HEK293T (cell line): ENCODE measurements around the gene ZNF236.
"Not testable (repeated sequence)": the region's sequence is repeated elsewhere in the genome, so short reads cannot be mapped to it uniquely, and the experiment has no call there.

ENCODE experiments used
- CTCF ChIA-PET: fragments of 350-600 bp; formaldehyde crosslinking; extraction: SDS; loops from one replicate; lab custom pipeline; 2021; ENCODE audit warnings: antibody characterized with exemption, inconsistent platforms; lab: Yijun Ruan, JAX
- POLR2A ChIA-PET: fragments of 350-600 bp; formaldehyde crosslinking; extraction: SDS; loops from one replicate; lab custom pipeline; 2020; ENCODE audit warnings: antibody characterized with exemption, inconsistent platforms; lab: Yijun Ruan, JAX
- DNase-seq: peaks from one replicate; pipeline ENCODE4 v3.0.0; 2012; ENCODE audit warnings: mixed read lengths; ENCODE audit errors: extremely low spot score
- ARNT ChIP-seq: fragments of 450-650 bp; IDR thresholded peaks from 2 replicates; pipeline ENCODE4 v1.6.1; 2017; ENCODE audit warnings: mild to moderate bottlenecking
- BHLHE40 ChIP-seq: fragments of 450-650 bp; IDR thresholded peaks from 2 replicates; pipeline ENCODE4 v1.6.1; 2016; ENCODE audit warnings: mild to moderate bottlenecking, moderate library complexity, borderline replicate concordance
- CTBP1 ChIP-seq: fragments of 450-650 bp; IDR thresholded peaks from 2 replicates; pipeline ENCODE4 v1.6.1; 2016; ENCODE audit warnings: borderline replicate concordance
- ELF4 ChIP-seq: fragments of 450-650 bp; IDR thresholded peaks from 2 replicates; pipeline ENCODE4 v1.6.1; 2017; ENCODE audit warnings: antibody characterized with exemption
- FOXA1 ChIP-seq: fragments of 450-650 bp; IDR thresholded peaks from 2 replicates; pipeline ENCODE4 v1.6.1; 2016; ENCODE audit warnings: mild to moderate bottlenecking
- FOXK2 ChIP-seq: fragments of 450-650 bp; IDR thresholded peaks from 2 replicates; pipeline ENCODE4 v1.6.1; 2016; ENCODE audit warnings: mild to moderate bottlenecking
- FOXM1 ChIP-seq: fragments of 450-650 bp; IDR thresholded peaks from 2 replicates; pipeline ENCODE4 v1.6.1; 2017; ENCODE audit warnings: mild to moderate bottlenecking, borderline replicate concordance
- HDGF ChIP-seq: fragments of 450-650 bp; IDR thresholded peaks from 2 replicates; pipeline ENCODE4 v1.6.1; 2017; ENCODE audit warnings: antibody characterized with exemption, borderline replicate concordance
- L3MBTL2 ChIP-seq: fragments of 450-650 bp; conservative IDR thresholded peaks from 2 replicates; pipeline ENCODE4 v1.6.1; 2016; ENCODE audit warnings: mild to moderate bottlenecking
- LEF1 ChIP-seq: fragments of 450-650 bp; IDR thresholded peaks from 2 replicates; pipeline ENCODE4 v1.6.1; 2017; ENCODE audit warnings: mild to moderate bottlenecking, borderline replicate concordance
- NFRKB ChIP-seq: fragments of 450-650 bp; IDR thresholded peaks from 2 replicates; pipeline ENCODE4 v1.6.1; 2016; ENCODE audit warnings: mild to moderate bottlenecking, moderate library complexity
- SP1 ChIP-seq: fragments of 450-650 bp; IDR thresholded peaks from 2 replicates; pipeline ENCODE4 v1.6.1; 2017
- SUZ12 ChIP-seq: fragments of 450-650 bp; IDR thresholded peaks from 2 replicates; pipeline ENCODE4 v1.6.1; 2016; ENCODE audit warnings: mild to moderate bottlenecking
- TARDBP ChIP-seq: fragments of 450-650 bp; IDR thresholded peaks from 2 replicates; pipeline ENCODE4 v1.6.1; 2016
- ZNF384 ChIP-seq: fragments of 450-650 bp; IDR thresholded peaks from 2 replicates; pipeline ENCODE4 v1.6.1; 2016
- TF ChIP-seq, protein P1 (sequence below): fragments of 450-650 bp; IDR thresholded peaks from 2 replicates; pipeline ENCODE4 v1.6.1; 2016

The ZNF236 gene

GRCh38 chr18:76986406-76986805 is 164.0 kb downstream of the ZNF236 start:
- DNase-seq, result no peak
- CTCF ChIA-PET, result interaction anchor here (0.6 kb wide), 1 partner anchor 183 kb away, joined by 4 read pairs; no protein-coding TSS in a partner anchor
- no peak for TF ChIP-seq FOXA1
- no peak for TF ChIP-seq HDGF
- TF ChIP-seq SUZ12, result no peak
- TF ChIP-seq CTBP1, result no peak
- TF ChIP-seq SP1, result no peak
- TF ChIP-seq LEF1, result no peak
- TF ChIP-seq FOXK2, result no peak
- TF ChIP-seq FOXM1, result no peak
- TF ChIP-seq L3MBTL2, result no peak
- no peak for TF ChIP-seq BHLHE40
- TF ChIP-seq ARNT, result no peak
- no peak for TF ChIP-seq TARDBP
- TF ChIP-seq, protein P1, sequence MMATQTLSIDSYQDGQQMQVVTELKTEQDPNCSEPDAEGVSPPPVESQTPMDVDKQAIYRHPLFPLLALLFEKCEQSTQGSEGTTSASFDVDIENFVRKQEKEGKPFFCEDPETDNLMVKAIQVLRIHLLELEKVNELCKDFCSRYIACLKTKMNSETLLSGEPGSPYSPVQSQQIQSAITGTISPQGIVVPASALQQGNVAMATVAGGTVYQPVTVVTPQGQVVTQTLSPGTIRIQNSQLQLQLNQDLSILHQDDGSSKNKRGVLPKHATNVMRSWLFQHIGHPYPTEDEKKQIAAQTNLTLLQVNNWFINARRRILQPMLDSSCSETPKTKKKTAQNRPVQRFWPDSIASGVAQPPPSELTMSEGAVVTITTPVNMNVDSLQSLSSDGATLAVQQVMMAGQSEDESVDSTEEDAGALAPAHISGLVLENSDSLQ, result no peak
- TF ChIP-seq NFRKB, result no peak
- no peak for TF ChIP-seq ELF4
- TF ChIP-seq ZNF384, result no peak
- POLR2A ChIA-PET, result no interaction called here

- DNase-seq, result no peak
- POLR2A ChIA-PET, result no interaction called here
- TF ChIP-seq ELF4, result no peak
- TF ChIP-seq L3MBTL2, result no peak
- TF ChIP-seq, protein P1, result no peak
- TF ChIP-seq TARDBP, result no peak
- TF ChIP-seq FOXM1, result no peak
- TF ChIP-seq NFRKB, result no peak
- TF ChIP-seq HDGF, result no peak
- TF ChIP-seq LEF1, result no peak
- TF ChIP-seq FOXA1, result no peak
- no peak for TF ChIP-seq ZNF384
- TF ChIP-seq SUZ12, result no peak
- no peak for TF ChIP-seq BHLHE40
- TF ChIP-seq CTBP1, result no peak
- TF ChIP-seq SP1, result no peak
- CTCF ChIA-PET, result no interaction called here
These were observed 165.9 kb downstream of the ZNF236 start for GRCh38 chr18:76988031-76988826.

GRCh38 chr18:76988827-76989646 is 166.7 kb downstream of the ZNF236 start:
- POLR2A ChIA-PET, result no interaction called here
- DNase-seq, result no peak
- TF ChIP-seq ELF4 (no peak), L3MBTL2 (no peak), BHLHE40 (no peak), SUZ12 (no peak), ZNF384 (no peak), FOXK2 (no peak), LEF1 (no peak), HDGF (no peak)
- CTCF ChIA-PET, result no interaction called here

- ChIA-PET POLR2A (no interaction called here), CTCF (no interaction called here)
- no peak for DNase-seq
- TF ChIP-seq HDGF (no peak), ZNF384 (no peak), L3MBTL2 (no peak), LEF1 (no peak), SUZ12 (no peak), NFRKB (no peak)
- TF ChIP-seq, protein P1, result no peak
These were observed 167.4 kb downstream of the ZNF236 start for GRCh38 chr18:76989647-76990190.

- CTCF ChIA-PET, POLR2A ChIA-PET, DNase-seq: not testable (repeated sequence)
These were observed 168.1 kb downstream of the ZNF236 start for GRCh38 chr18:76990343-76991020.
